Hepatocyte (in vitro differentiated cells): ENCODE results near the gene ANXA7.
"Not testable (repeated sequence)": the region's sequence is repeated elsewhere in the genome, so short reads cannot be mapped to it uniquely, and the experiment has no call there.

Experiments used
- CTCF ChIP-seq: fragments of 200-600 bp; sonication (generic); IDR thresholded peaks from 2 replicates; pipeline ENCODE4 v1.5.1; 2016; ENCODE audit warnings: antibody characterized with exemption, mild to moderate bottlenecking; ENCODE audit not compliant: poor library complexity
- EZH2phosphoT487 ChIP-seq: fragments of 200-600 bp; sonication (generic); IDR thresholded peaks from one replicate; pipeline ENCODE4 v1.6.1; 2018; ENCODE audit warnings: antibody characterized with exemption, mild to moderate bottlenecking, low read depth, moderate library complexity; ENCODE audit not compliant: unreplicated experiment, severe bottlenecking

GRCh38 chr10:73328523-73328922 lies 85.3 kb downstream of the ANXA7 start:
- not testable (repeated sequence) for TF ChIP-seq CTCF, EZH2phosphoT487
